Measurements from ENCODE around the gene RFX5. TPM values are rescaled to one million over a fixed set of nuclear protein-coding genes. Genes with fewer than 3 reads are reported as not detected.

RFX5 gene
- total and polyA plus RNA-seq, 2 experiments from 2014 or later, result 13.3 to 44.5 TPM

- TF ChIP-seq ZNF462 (CRISPR knock-in tag; IDR thresholded peaks at IDR 0.05) (peak; percentile 100), ZNF114 (CRISPR knock-in tag; IDR thresholded peaks at IDR 0.05) (0 out of 2 replicates have a peak, but pooled peaks have one; percentile 25), STAT1 (IDR thresholded peaks at IDR 0.05; ENCODE audit: unreplicated experiment) (no peak), EZH2phosphoT487 (IDR thresholded peaks at IDR 0.05; ENCODE audit: unreplicated experiment) (no peak), NANOG (IDR thresholded peaks at IDR 0.05; ENCODE audit: borderline replicate concordance) (no peak)
Measured at GRCh38 chr1:151294742-151295462, 52.1 kb downstream of the RFX5 start (continued).

GRCh38 chr1:151293093-151293492, 54.0 kb downstream of the RFX5 start:
- H3K27me3 ChIP-seq (ENCODE audit: insufficient read depth), result no peaks in the 10 kb centered on the region
- Mint-ChIP-seq H3K27ac (no peak overlapping the region), H3K4me1 (peaks cover 37% of the 10 kb centered on the region), H3K4me3 (no peak overlapping the region), H3K27me3 (ENCODE audit: insufficient read depth, low read depth, poor library complexity) (peaks cover 16% of the 10 kb centered on the region), H3K9me3 (no peaks in the 10 kb centered on the region; the same call in 2 of the 3 replicates), H3K36me3 (ENCODE audit: low read depth) (peaks cover 77% of the 10 kb centered on the region)
- H3K4me3 ChIP-seq, result no peak overlapping the region
- no peaks in the 10 kb centered on the region for H3K79me2 ChIP-seq (replicated peaks; ENCODE audit: insufficient read depth)
- peaks cover 30% of the 10 kb centered on the region for H3K4me1 ChIP-seq (ENCODE audit: insufficient read depth)
- H3K4me2 ChIP-seq, result no peak overlapping the region
- peaks cover 10% of the 10 kb centered on the region; the same call in 1 of the 2 replicates for H3K9me2 ChIP-seq (ENCODE audit: insufficient read depth)
- 0 out of 2 replicates have a peak, but pooled peaks cover 3% of the 10 kb centered on the region for H4K20me1 ChIP-seq (replicated peaks; ENCODE audit: insufficient read depth)
- ATAC-seq, result no peak
- peaks cover 6% of the 10 kb centered on the region for H3K36me3 ChIP-seq (ENCODE audit: insufficient read depth)
- H3F3A ChIP-seq (replicated peaks; ENCODE audit: low read depth), result peaks cover 18% of the 10 kb centered on the region; the same call in 1 of the 2 replicates
- no peak overlapping the region for H3K27ac ChIP-seq (ENCODE audit: low read depth)
- H2AFZ ChIP-seq, result no peak overlapping the region
- DNase-seq (ENCODE audit: low spot score), result no peak
- TF ChIP-seq NANOG (IDR thresholded peaks at IDR 0.05; ENCODE audit: borderline replicate concordance) (no peak), EZH2phosphoT487 (IDR thresholded peaks at IDR 0.05; ENCODE audit: unreplicated experiment) (no peak), ZNF114 (CRISPR knock-in tag; IDR thresholded peaks at IDR 0.05) (no peak), ZNF331 (CRISPR knock-in tag; IDR thresholded peaks at IDR 0.05; ENCODE audit: low read depth) (no peak), JUNB (IDR thresholded peaks at IDR 0.05; ENCODE audit: unreplicated experiment) (no peak), EZH2 (IDR thresholded peaks at IDR 0.05; ENCODE audit: low read depth, unreplicated experiment) (no peak), CTCF (conservative IDR thresholded peaks at IDR 0.05; ENCODE audit: low read depth in 2 of 2) (no peak)
- TF ChIP-seq, protein P1, sequence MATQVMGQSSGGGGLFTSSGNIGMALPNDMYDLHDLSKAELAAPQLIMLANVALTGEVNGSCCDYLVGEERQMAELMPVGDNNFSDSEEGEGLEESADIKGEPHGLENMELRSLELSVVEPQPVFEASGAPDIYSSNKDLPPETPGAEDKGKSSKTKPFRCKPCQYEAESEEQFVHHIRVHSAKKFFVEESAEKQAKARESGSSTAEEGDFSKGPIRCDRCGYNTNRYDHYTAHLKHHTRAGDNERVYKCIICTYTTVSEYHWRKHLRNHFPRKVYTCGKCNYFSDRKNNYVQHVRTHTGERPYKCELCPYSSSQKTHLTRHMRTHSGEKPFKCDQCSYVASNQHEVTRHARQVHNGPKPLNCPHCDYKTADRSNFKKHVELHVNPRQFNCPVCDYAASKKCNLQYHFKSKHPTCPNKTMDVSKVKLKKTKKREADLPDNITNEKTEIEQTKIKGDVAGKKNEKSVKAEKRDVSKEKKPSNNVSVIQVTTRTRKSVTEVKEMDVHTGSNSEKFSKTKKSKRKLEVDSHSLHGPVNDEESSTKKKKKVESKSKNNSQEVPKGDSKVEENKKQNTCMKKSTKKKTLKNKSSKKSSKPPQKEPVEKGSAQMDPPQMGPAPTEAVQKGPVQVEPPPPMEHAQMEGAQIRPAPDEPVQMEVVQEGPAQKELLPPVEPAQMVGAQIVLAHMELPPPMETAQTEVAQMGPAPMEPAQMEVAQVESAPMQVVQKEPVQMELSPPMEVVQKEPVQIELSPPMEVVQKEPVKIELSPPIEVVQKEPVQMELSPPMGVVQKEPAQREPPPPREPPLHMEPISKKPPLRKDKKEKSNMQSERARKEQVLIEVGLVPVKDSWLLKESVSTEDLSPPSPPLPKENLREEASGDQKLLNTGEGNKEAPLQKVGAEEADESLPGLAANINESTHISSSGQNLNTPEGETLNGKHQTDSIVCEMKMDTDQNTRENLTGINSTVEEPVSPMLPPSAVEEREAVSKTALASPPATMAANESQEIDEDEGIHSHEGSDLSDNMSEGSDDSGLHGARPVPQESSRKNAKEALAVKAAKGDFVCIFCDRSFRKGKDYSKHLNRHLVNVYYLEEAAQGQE (IDR thresholded peaks at IDR 0.05; ENCODE audit: unreplicated experiment), result no peak
